Gastroesophageal sphincter (tissue), 4 donors: ENCODE results near the gene CHSY1. TPM values are rescaled to one million over a fixed set of nuclear protein-coding genes. Genes with fewer than 3 reads are reported as not detected.
A peak's percentile ranks its signal among the peaks of the same experiment; 100 is the strongest.
"Not testable (repeated sequence)": the region's sequence is repeated elsewhere in the genome, so short reads cannot be mapped to it uniquely, and the experiment has no call there.

Experiments used
- ATAC-seq: fragments of 150-250 bp; one replicate; pipeline ENCODE4 v1.9.1; 2016; ENCODE audit warnings: mild to moderate bottlenecking, moderate library complexity
- H3K27ac ChIP-seq, 4 donors: fragments of 200-600 bp; sonication (generic) in 3 of 4; 1 replicate in 3 of 4; 2 replicates in 1 of 4; pipeline ENCODE4 v1.5.1; 2016 to 2019
- H3K27me3 ChIP-seq: fragments of 200-600 bp; sonication (generic); one replicate; pipeline ENCODE4 v1.5.1; 2019
- H3K36me3 ChIP-seq, 2 donors: fragments of 200-600 bp; sonication (generic); one replicate each; pipeline ENCODE4 v1.5.1; 2019; ENCODE audit warnings: control low read depth in 1 of 2
- H3K4me1 ChIP-seq, 3 donors: fragments of 200-600 bp; sonication (generic); 1 replicate in 2 of 3; 2 replicates in 1 of 3; pipeline ENCODE4 v1.5.1; 2016 to 2019; ENCODE audit warnings: control low read depth in 2 of 3
- H3K4me3 ChIP-seq, 2 donors: fragments of 200-600 bp; sonication (generic); one replicate each; pipeline ENCODE4 v1.5.1; 2019; ENCODE audit warnings: mild to moderate bottlenecking in 1 of 2, moderate library complexity in 1 of 2
- H3K9me3 ChIP-seq, 3 donors: fragments of 200-600 bp; sonication (generic); one replicate each; pipeline ENCODE4 v1.5.1; 2017 to 2019; ENCODE audit warnings: control low read depth in 2 of 3
- CTCF ChIP-seq, 4 experiments: fragments of 200-600 bp in 2 of 4; fragments of 450-650 bp in 2 of 4; sonication (generic) in 1 of 4; IDR thresholded peaks; one replicate each; pipeline ENCODE4 v1.5.1; 2017 to 2019; ENCODE audit warnings: antibody characterized with exemption in 4 of 4, mild to moderate bottlenecking in 2 of 4, moderate library complexity in 2 of 4
- EP300 ChIP-seq: sonication (generic); formaldehyde crosslinking; IDR thresholded peaks from one replicate; pipeline ENCODE4 v1.6.1; 2017; ENCODE audit warnings: antibody characterized with exemption, mild to moderate bottlenecking
- POLR2A ChIP-seq, 2 donors: fragments of 450-650 bp; IDR thresholded peaks; one replicate each; pipeline ENCODE4 v1.6.1; 2017; ENCODE audit warnings: antibody characterized with exemption in 2 of 2, mild to moderate bottlenecking in 2 of 2, moderate library complexity in 1 of 2
- POLR2AphosphoS5 ChIP-seq: sonication (generic); formaldehyde crosslinking; IDR thresholded peaks from one replicate; pipeline ENCODE4 v1.6.1; 2017; ENCODE audit warnings: antibody characterized with exemption
- WGBS, 2 donors: methylation state at CpG; one replicate each; pipeline ENCODE4 v1.1.5; 2018; ENCODE audit warnings: low coverage in 1 of 2; 5-methylcytosine and 5-hydroxymethylcytosine counted together
- total RNA-seq, 4 donors: library from RNA; depleted of rRNA; stranded (reverse); fragments of >200 nt; gene quantifications; one replicate each; pipeline ENCODE4 v1.1.0, GENCODE V29; 2016

CHSY1 gene
- total RNA-seq, 4 donors from 2014 or later = 13.8 to 30.6 (median 19.9) TPM

GRCh38 chr15:101294731-101295606 lies 43.1 kb upstream of the CHSY1 start, which contains the start of gene SNRPA1:
TSS of gene SNRPA1 (minus strand) at chr15:101295248. CDS start at chr15:101295178, 70 bp downstream.
- WGBS, 2 donors = 0% methylated on average over 3 to 4 of the region's 87 CpGs
- TF ChIP-seq POLR2A (IDR thresholded peaks at IDR 0.05) = peak; percentile 71 to 78
- TF ChIP-seq EP300 = no peak
- TF ChIP-seq CTCF (IDR thresholded peaks at IDR 0.05) = peak in 1 of 4 experiments; percentile 28
- peak; percentile 87 for TF ChIP-seq POLR2AphosphoS5
- peak; percentile 96 for ATAC-seq

GRCh38 chr15:101293122-101293521 lies 41.3 kb upstream of the CHSY1 start:
- H3K36me3 ChIP-seq = peaks cover 0 to 23% of the 10 kb centered on the region in 2 donors

More at GRCh38 chr15:101294731-101295606, 43.1 kb upstream of the CHSY1 start, which contains the start of gene SNRPA1:
- no peaks in the 10 kb centered on the region for H3K9me3 ChIP-seq
- no peaks in the 10 kb centered on the region for H3K27me3 ChIP-seq
- H3K4me1 ChIP-seq = peaks cover 0 to 48% (median 12%) of the 10 kb centered on the region in 3 donors
- H3K4me3 ChIP-seq = peak within 1 kb of the TSS; percentile 89 to 92
- H3K27ac ChIP-seq = peak within 1 kb of the TSS; percentile 88 to 98 (median 97)
- H3K36me3 ChIP-seq = peaks cover 0 to 9% of the 10 kb centered on the region in 2 donors

GRCh38 chr15:101288905-101289513 lies 37.2 kb upstream of the CHSY1 start:
- H3K27ac ChIP-seq = no peak overlapping the region
- H3K9me3 ChIP-seq = no peaks in the 10 kb centered on the region
- WGBS, 2 donors = 67 to 71% methylated on average over 8 of the region's 8 CpGs
- H3K4me3 ChIP-seq = no peak overlapping the region
- peaks cover 0 to 46% (median 12%) of the 10 kb centered on the region in 3 donors for H3K4me1 ChIP-seq
- TF ChIP-seq POLR2AphosphoS5 (no peak), EP300 (no peak), CTCF (IDR thresholded peaks at IDR 0.05) (peak; percentile 35 to 57 (median 51))
- no peak for ATAC-seq
- H3K27me3 ChIP-seq = no peaks in the 10 kb centered on the region
- H3K36me3 ChIP-seq = peaks cover 0 to 62% of the 10 kb centered on the region in 2 donors

More at GRCh38 chr15:101293122-101293521, 41.3 kb upstream of the CHSY1 start:
- 71 to 74% methylated on average over 8 to 10 of the region's 10 CpGs for WGBS, 2 donors
- Histone ChIP-seq H3K27ac (peak overlapping the region in 3 of 4 donors; percentile 97 to 98 (median 97)), H3K9me3 (no peaks in the 10 kb centered on the region), H3K4me1 (peaks cover 0 to 58% (median 12%) of the 10 kb centered on the region in 3 donors), H3K4me3 (peak overlapping the region in 1 of 2 donors; percentile 89), H3K27me3 (no peaks in the 10 kb centered on the region)
- no peak for ATAC-seq
- no peak for TF ChIP-seq POLR2AphosphoS5
- no peak for TF ChIP-seq CTCF (IDR thresholded peaks at IDR 0.05)
- TF ChIP-seq EP300 = no peak
- TF ChIP-seq POLR2A (IDR thresholded peaks at IDR 0.05) = no peak

GRCh38 chr15:101287342-101287741 lies 35.5 kb upstream of the CHSY1 start:
- not testable (repeated sequence) for ATAC-seq, H3K9me3 ChIP-seq, H3K4me3 ChIP-seq, H3K27ac ChIP-seq, H3K27me3 ChIP-seq
- WGBS, 2 donors = 96 to 100% methylated on average over 3 to 6 of the region's 6 CpGs
- Histone ChIP-seq H3K36me3 (peaks cover 0 to 79% of the 10 kb centered on the region in 2 donors), H3K4me1 (peaks cover 0 to 29% (median 5%) of the 10 kb centered on the region in 3 donors)

- Histone ChIP-seq H3K9me3 (no peaks in the 10 kb centered on the region), H3K4me1 (peaks cover 0 to 22% (median 0%) of the 10 kb centered on the region in 3 donors), H3K27ac (no peak overlapping the region), H3K27me3 (no peaks in the 10 kb centered on the region), H3K4me3 (no peak overlapping the region), H3K36me3 (peaks cover 0 to 86% of the 10 kb centered on the region in 2 donors)
- ATAC-seq = no peak
- WGBS, 2 donors = 83 to 85% methylated on average over 9 of the region's 9 CpGs
- TF ChIP-seq POLR2AphosphoS5 (no peak), POLR2A (IDR thresholded peaks at IDR 0.05) (no peak), CTCF (IDR thresholded peaks at IDR 0.05) (no peak), EP300 (no peak)
Measured at GRCh38 chr15:101286471-101287114, 34.7 kb upstream of the CHSY1 start.
